HT1080 (cell line): ENCODE measurements around the gene SMIM22. TPM values are rescaled to one million over a fixed set of nuclear protein-coding genes. Genes with fewer than 3 reads are reported as not detected.
A peak's percentile ranks its signal among the peaks of the same experiment; 100 is the strongest.

ENCODE experiments used
- DNase-seq: peaks from one replicate; pipeline ENCODE4 v3.0.0-alpha.2; 2015; ENCODE audit warnings: low read depth
- polyA plus RNA-seq, 2 experiments: library from polyadenylated mRNA; depleted of rRNA; stranded (reverse); fragments of >200 nt; gene quantifications; 2 replicates each; pipeline ENCODE4 v1.2.3, GENCODE V29; 2015
- total RNA-seq: library from RNA; depleted of rRNA; stranded (reverse); fragments of >200 nt; shearing (Covaris generic); gene quantifications from 2 replicates; pipeline ENCODE4 v1.2.3, GENCODE V29; 2014; rRNA removed

Gene SMIM22, protein sequence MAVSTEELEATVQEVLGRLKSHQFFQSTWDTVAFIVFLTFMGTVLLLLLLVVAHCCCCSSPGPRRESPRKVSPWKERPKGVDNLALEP
- not detected in 2 replicates for total RNA-seq
- polyA plus RNA-seq (2015; cell fraction: cytosol; rRNA removed): 5.1 TPM in 1 of 2 replicates, not detected in the other
- not detected in 2 replicates for polyA plus RNA-seq (2015; cell fraction: nucleus; rRNA removed)

DNA sequence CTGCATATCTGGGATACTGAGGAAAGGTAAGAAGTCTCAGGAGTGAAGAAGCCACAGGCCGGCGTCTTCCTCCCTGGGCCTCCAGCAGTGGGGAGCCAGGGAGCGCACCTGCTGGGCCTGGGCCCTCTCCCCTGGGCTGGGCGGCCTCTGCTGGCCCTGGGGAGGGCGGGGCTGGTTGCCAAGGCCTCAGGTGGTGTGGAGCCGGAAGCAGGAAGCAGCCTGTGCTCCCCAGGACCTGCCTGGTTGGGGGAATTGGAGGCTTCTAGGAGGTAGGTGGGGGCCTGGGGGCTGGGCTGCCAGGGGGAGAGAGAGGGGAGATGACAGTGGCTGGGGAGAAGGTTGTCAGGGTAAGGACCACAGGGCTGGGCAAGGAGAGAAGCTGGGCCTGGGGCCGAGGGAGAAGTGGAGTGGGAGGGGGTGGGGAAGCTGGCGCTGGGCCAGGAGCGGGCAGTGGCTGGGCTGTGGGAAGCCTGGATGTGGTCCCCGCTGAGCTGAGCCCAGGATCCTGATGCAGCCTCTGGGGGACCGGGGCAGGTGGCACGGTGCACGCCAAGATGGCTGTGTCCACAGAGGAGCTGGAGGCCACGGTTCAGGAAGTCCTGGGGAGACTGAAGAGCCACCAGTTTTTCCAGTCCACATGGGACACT is at the start of gene SMIM22:
Gene SMIM22 (plus strand): TSS at position 189 of the 647 bp plus-strand sequence. CDS start 366 bp downstream, at position 555.
- no peak for DNase-seq

GRCh38 chr16:4746215-4746614 is 49.0 kb upstream of the SMIM22 start:
- DNase-seq: no peak

GRCh38 chr16:4746991-4747574 is 48.1 kb upstream of the SMIM22 start:
- DNase-seq: no peak

DNA sequence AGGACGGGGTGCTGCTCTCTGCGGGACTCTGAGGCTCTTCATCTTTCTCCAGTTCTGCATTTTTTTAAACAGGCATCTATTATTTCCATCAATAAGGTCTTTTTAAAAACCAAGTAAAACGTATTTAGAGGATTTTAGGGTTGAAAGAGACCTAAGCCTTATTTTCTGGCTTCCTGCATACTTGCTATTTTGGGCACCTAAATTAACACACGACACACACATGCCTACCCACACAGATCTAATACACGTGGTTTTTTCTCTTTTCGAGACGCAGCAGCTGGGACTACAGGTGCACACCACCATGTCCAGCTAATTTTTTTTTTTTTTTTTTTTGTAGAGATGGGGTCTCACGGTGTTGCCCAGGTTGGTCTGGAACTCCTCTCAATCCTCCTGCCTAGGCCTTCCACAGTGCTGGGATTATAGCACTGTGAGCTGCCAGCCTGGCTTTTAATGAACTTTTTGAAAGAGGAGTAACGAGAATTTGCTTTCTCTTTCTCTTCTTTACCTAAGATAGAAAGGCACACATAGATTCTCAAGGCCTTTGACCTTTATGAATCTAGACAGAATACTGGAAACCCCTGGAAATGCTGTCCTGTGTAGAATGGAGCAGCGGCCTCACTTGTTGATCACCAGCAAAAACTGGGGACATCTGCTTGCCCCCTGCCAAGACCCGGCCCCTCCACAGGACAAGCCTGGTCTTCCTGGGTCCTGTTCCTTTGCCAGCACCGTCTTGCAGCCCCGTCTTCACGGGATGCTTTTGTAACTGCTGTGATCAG is 47.1 kb upstream of the SMIM22 start:
- no peak for DNase-seq

DNA sequence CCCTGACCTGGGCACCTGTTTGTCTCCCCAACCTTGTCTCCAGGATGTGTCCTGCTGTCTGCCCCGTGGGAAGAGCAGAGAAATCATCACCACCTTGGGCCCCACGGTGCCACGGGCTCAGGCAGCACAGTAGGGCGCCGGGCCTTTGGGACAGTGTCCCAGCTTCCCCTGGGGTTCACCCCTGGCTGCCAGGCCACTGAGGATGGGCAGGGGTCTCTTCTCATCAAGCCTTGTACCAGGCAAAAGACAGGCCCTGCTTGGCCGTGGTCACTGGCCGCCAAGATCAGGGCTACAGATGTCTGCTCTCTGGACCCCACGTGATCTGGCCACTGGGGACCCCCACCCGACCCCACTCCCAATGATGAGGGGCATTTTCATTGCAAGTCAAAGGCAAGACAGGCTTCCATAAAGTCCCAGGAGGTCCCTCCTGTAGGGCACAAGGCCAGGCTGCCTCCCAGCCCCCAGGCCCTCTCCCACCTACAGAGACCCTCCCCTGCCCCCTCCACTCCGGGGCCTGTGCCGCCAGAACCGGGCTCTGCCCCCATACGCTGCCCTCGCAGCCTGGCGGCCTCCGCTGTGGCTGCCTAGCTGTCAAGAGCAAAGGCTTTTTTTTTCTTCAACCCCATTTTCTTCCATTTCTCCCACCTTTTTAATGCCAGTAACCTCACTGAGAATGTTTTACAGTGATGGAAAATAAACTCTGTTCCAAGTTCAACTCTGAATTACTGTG is 46.3 kb upstream of the SMIM22 start:
- no peak for DNase-seq

- no peak for DNase-seq
Observed at GRCh38 chr16:4749700-4750257, 45.4 kb upstream of the SMIM22 start.

DNA sequence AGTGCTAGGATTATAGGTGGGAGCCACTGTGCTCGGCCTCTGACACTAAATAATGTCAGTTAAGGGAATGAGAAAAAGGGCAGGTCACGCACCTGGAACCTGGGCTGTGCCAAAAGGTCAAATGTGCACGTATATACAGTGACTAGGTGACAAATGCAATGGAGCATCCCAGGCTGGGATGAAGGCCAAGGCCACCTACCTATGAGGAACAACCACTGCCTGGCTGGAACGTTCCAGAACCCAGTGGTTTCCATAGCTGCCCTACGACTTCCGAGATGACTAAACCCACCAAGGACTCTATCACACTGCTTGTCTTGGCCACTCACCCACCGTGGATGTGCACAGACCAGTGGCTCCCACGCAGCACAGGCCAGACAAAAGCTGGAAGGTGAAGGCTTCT is 44.3 kb upstream of the SMIM22 start:
- DNase-seq: no peak

GRCh38 chr16:4752351-4753100 is 42.6 kb upstream of the SMIM22 start:
- DNase-seq: no peak

- no peak for DNase-seq
Observed at GRCh38 chr16:4753227-4753626, 41.9 kb upstream of the SMIM22 start.

GRCh38 chr16:4754865-4755264 is 40.3 kb upstream of the SMIM22 start:
- no peak for DNase-seq

- DNase-seq: no peak
Observed at GRCh38 chr16:4755687-4756086, 39.5 kb upstream of the SMIM22 start.

GRCh38 chr16:4760221-4760910 is 34.8 kb upstream of the SMIM22 start:
- DNase-seq: no peak

DNA sequence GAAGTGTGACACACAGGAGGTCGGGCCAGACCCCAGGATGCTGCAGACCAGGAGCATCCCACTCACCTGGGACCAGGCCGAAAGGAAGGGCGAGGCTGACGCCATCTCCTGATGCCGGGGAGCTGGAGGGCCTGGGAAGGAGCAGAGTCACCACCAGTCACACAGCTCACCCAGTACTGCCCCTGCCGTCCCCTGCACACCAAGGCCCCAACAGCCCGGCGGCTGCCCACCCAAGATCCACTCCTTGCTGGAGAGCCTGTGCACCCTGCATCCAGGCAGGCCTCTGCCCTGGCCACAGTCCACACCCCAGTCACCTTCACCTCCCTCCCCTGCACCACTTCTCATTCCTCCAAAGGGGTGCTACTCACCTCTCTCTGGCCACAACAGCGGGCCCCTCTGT is 33.0 kb upstream of the SMIM22 start:
- DNase-seq: no peak

- DNase-seq: no peak
Observed at GRCh38 chr16:4763791-4764190, 31.4 kb upstream of the SMIM22 start.

DNA sequence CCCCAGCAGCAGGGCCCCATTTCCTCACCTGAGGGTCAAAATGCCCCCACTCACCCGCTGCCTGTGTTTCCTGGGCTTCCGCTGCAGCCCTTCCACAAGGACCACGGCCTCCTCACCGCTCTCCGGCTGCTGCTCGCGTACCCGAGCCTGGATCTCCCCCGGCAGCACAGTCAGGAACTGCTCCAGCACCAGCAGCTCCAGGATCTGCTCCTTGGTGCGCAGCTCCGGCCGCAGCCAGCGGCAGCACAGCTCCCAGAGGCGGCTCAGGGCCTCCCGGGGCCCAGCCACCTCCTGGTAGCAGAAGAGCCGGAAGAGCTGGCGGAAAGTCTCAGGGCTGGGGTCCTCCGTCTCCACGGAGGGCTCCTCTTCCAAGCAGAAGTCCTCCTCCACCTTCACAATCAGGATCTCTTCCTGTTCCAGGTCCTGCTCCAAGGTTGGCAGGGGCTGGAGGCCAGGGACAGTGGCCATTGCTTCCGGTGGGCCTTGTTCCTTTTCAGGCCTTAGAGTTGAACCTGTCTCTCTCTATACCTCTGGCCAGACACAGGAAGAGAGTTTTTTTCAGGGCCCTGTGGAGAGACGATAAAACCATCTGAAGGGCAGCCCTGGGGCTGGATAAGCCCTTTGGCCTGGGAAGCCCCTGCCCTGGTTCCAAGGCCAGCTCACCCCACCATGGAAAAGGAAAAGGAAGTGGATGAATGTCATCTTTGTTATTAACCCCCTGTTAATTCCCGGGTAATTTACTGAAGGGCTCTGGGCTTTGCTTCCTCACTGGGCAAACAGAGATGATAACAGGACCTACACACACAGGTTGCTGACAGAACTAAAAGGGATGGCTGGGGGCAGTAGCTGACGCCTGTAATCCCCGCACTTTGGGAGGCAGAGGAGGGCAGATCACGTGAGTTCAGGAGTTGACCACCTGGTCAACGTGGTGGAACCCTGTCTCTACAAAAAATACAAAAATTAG is 29.4 kb upstream of the SMIM22 start:
- no peak for DNase-seq

- peak; percentile 95 for DNase-seq
Observed at GRCh38 chr16:4766875-4767628, 28.1 kb upstream of the SMIM22 start, which contains the start of gene ZNF500. ZNF500 (minus strand) TSS chr16:4767162; CDS start chr16:4765978, 1,184 bp downstream.

DNA sequence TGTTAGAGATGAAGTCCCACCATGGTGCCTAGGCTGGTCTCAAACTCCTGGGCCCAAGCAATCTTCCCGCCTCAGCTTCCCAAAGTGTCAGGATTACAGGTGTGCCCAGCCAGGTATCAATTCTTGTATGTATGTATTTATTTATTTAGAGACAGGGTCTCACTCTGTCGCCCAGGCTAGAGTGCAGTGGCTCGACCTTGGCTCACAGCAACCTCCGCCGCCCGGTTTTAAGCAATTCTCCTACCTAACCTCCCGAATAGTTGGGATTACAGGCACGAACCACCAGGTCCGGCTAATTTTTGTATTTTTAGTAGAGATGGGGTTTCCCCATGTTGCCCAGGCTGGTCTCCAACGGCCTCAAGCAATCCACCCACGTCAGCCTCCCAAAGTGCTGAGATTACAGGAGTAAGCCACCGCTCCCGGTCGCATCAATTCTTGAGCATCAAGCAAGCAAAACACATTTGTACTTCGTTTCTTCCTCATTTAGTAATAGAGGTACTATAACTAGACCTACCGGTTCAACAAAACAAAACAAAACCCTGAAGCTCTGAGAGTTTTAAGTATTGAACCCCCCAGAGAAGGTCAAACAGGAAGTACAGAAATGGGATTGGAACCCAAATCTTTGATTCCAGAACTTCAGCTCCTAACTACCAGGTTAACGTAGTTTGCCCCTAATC is 27.2 kb upstream of the SMIM22 start:
- no peak for DNase-seq
